GM12872 (cell line): ENCODE data around the gene NXN.

Experiments used
- TF ChIP-seq, protein P1 (sequence below): IDR thresholded peaks from 3 replicates; pipeline ENCODE4 v1.5.1; 2011; ENCODE audit warnings: low read depth, mild to moderate bottlenecking, low read length, moderate library complexity; ENCODE audit not compliant: insufficient read depth

Gene NXN

DNA sequence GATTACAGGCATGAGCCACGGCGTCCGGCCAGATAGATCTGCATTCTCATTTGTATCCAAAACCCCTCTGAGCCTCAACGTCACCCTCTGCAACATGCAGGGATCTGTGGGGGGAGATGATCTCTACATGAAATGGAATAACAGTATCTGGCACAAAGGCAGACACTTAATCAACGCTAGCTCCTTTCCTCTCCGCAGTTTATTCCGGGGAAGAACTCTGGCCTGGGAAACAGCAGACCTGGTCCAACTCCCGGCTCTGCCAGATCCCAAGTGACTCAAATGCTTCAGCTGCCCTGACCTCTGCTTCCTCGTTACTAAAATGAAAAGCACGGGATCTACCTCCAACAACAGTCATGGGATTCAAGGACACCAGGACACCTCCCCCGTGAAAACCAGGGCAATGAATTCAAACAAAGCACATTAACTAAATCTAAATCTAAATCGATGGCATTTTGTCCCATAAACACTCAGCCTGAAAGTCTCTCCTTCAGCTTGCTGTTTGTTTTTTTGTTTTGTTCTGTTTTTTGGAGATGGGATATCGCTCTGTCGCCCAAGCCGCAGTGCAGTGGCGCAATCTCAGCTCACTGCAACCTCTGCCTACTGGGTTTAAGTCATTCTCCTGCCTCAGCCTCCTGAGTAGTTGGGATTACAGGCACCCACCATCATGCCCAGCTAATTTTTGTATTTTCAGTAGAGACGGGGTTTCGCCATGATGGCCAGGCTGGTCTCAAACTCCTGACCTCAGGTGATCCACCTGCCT is 78.2 kb downstream of the NXN start:
- TF ChIP-seq, protein P1, sequence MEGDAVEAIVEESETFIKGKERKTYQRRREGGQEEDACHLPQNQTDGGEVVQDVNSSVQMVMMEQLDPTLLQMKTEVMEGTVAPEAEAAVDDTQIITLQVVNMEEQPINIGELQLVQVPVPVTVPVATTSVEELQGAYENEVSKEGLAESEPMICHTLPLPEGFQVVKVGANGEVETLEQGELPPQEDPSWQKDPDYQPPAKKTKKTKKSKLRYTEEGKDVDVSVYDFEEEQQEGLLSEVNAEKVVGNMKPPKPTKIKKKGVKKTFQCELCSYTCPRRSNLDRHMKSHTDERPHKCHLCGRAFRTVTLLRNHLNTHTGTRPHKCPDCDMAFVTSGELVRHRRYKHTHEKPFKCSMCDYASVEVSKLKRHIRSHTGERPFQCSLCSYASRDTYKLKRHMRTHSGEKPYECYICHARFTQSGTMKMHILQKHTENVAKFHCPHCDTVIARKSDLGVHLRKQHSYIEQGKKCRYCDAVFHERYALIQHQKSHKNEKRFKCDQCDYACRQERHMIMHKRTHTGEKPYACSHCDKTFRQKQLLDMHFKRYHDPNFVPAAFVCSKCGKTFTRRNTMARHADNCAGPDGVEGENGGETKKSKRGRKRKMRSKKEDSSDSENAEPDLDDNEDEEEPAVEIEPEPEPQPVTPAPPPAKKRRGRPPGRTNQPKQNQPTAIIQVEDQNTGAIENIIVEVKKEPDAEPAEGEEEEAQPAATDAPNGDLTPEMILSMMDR: no peak

DNA sequence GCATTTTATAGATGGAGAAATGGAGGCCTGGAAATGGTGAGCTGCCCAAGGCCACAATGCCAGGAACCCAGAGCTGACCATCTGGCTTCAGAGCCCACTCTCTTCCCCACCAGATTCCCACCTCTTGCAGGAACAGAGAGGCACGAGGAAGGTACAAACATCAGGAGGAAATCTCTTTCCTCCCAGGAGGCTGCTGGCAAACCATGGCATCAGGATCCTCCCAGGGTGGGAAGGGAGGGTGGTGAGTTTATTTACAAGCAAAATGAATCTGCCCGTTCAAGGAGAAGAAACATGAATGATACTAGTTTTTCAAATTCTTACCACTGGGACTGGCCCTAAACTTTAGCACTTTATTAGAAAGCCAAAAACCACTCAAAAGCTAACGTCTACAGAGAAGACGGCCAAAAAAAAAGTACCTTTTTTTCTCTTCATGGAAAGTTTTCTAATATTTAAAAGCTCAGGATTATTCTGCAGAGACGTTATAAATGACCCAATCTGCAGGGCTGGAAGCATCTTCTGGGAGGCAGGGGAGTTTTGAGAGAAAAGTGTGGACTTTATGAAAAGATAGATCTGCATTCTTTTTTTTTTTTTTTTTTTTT is 79.1 kb downstream of the NXN start:
- TF ChIP-seq, protein P1: no peak

DNA sequence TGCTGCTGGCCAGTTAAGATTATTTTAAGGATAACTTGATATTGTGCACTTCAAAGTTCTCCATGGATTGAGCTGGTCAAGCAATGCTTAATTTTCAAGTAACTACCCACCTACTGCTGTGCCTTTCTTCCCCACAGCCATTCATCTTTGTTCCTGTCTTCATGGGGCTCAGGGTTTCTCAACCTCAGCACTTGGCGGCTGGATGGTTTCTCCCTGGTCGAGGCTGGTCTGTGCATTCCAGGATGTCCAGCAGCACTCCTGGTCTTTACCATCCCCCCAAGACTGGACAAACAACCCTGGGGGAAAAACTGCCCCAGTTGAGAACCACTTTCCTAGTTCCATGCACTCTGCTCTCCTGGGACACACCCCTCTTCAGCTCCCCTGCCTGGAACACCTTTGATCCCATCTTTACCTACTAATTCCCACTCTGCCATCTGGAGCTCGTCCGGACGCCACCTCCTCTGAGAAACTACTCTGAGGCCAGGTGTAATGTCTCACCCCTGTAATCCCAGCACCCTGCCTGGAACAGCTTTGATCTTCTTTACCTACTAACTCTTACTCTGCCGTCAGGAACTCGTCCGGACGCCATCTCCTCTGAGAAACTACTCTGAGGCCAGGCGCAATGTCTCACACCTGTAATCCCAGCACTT is 81.5 kb downstream of the NXN start:
- TF ChIP-seq, protein P1: no peak

DNA sequence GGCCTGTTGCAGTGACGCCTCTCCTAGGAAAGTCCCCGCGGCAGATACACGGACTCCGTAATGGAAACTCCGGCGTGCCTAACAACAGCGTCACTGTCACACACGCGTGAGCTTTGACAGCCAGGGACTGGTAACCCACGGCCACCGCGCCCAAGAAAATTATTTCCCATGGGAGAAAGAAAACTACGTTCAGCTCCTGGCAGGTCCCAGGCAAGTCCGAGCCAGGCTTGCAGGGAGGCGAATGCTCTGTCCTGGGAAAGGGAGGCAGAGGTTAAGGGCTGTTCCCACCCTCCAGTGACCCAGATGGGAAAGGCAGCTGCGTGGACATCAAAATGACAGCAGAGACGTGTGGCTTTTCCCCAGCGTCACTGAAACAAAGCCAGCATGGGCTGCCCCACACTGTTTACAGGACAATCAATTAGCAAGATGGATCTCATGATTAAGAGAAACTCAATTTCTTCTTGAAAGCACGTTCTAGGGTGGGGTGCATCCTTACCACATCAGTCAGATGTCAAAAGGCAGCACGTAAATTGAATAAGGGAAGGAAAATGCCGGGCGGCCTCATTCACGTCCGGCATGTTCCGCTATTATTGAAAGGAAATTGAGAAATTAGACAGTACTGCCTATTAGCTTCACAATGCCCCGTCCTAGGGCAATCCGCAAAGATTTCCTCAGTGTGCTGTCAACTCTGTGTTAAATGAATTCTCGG is 82.5 kb downstream of the NXN start:
- TF ChIP-seq, protein P1: no peak

DNA sequence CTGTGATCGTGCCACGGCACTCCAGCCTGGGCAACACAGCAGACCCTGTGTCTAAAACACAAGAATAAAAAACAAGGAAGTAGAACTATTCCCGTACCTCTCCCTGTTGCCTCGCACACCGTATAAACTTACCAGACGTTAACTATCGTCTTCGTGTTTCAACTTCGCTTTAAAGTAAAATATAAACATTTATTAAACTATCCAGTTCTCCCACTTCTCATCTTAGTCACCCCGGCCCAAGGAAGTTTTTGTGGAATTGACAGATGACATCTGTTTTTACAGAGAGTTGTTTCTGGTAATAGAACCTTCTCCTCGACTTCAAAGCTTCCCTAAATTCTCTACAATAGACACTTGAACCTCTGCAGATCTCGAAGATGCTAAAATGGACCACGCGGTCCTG is 83.1 kb downstream of the NXN start:
- TF ChIP-seq, protein P1: no peak

DNA sequence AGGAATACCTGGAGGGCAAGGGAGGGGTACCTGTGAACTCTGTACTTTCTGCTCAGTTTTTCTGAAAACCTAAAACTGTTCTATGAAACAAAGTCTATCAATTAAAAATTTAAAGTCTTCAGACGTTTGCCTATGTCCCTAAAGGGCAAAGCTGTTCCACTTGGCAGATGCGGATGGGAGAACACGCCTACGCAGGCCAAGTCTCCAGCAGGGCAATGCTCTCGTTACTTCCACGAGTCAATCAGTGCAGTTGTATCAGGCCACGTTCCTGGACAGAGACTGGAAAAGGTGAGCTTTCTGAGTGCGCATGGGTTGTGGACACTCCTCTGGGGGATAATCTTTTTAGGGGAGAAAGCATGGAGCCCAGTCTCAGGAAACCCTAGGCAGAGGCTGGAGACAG is 86.6 kb downstream of the NXN start:
- TF ChIP-seq, protein P1: no peak

DNA sequence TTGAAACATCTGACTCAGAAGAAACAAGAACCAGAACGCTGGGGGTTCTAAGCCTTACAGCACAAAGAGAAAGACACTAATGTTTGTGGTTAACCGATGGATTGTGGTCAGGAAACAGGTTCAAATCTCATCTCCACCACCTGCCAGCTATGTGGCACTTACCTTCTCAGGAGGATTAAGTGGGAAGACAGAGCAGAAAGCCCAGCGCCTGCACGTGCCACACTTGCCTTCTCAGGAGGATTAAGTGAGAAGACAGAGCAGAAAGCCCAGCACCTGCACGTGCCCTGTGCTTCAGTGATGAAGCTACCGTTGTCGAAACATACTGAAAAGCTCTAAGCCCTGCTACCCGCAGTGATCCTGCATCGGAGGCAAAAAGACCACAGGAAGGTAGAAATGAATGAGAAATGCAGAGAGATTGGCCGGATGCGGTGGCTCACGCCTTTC is 90.6 kb downstream of the NXN start:
- TF ChIP-seq, protein P1: no peak
